HepG2 (cell line): ENCODE data around the gene VPS26B. TPM values are rescaled to one million over a fixed set of nuclear protein-coding genes. Genes with fewer than 3 reads are reported as not detected.

ENCODE experiments used
- ATAC-seq: fragments of 200-7000 bp; cut with Tn5 transposase; 3 replicates; pipeline ENCODE4 v1.9.1; 2020; ENCODE audit warnings: mild to moderate bottlenecking, moderate library complexity
- BruUV-seq: library from RNA; stranded (reverse); fragments of 400-500 nt; replicated peaks from 2 replicates; lab custom pipeline; 2021; lab: Mats Ljungman, UMichigan
- CTCF ChIA-PET: fragments of 300-600 bp; formaldehyde crosslinking; extraction: SDS; loops from one replicate; lab custom pipeline; 2021; ENCODE audit warnings: low total read pairs, inconsistent platforms, low intra/inter-chr PET ratio; lab: Yijun Ruan, JAX
- POLR2A ChIA-PET: fragments of 350-600 bp; sonication (Branson Sonifier 250); formaldehyde crosslinking; loops from one replicate; lab custom pipeline; 2020; ENCODE audit warnings: antibody characterized with exemption, inconsistent platforms; lab: Yijun Ruan, JAX
- DNase-seq: peaks from one replicate; pipeline ENCODE4 v3.0.0-alpha.2; 2015; ENCODE audit warnings: low spot score
- FAIRE-seq: peaks from 3 replicates; lab custom pipeline; 2011; peaks lifted over from hg19 to GRCh38; lab: Jason Lieb, UNC
- H2AFZ ChIP-seq: one replicate; pipeline ENCODE4 v1.6.1; 2011; ENCODE audit warnings: low read length, inconsistent platforms
- H3K27ac ChIP-seq: fragments of 300-600 bp; 3 replicates; pipeline ENCODE4 v1.8.0; 2011; ENCODE audit warnings: mixed run types, mild to moderate bottlenecking, mixed read lengths, low read length, inconsistent platforms; ENCODE audit not compliant: insufficient read depth; ENCODE audit errors: extremely low read length
- H3K27me3 ChIP-seq, 2 experiments: fragments of 200-600 bp in 1 of 2; 2 replicates in 1 of 2; 3 replicates in 1 of 2; pipeline versions ENCODE4 v1.6.0 to v1.8.0; 2011; ENCODE audit warnings: low read length in 2 of 2, mild to moderate bottlenecking in 2 of 2, moderate library complexity in 2 of 2, inconsistent platforms in 1 of 2; ENCODE audit not compliant: insufficient read depth in 2 of 2, control insufficient read depth in 1 of 2
- H3K36me3 ChIP-seq, 2 experiments: fragments of 200-600 bp in 1 of 2; replicated peaks in 1 of 2; 2 replicates in 1 of 2; 3 replicates in 1 of 2; pipeline versions ENCODE4 v1.5.1 to v1.8.0; 2011; ENCODE audit warnings: low read length in 2 of 2, inconsistent platforms in 1 of 2; ENCODE audit not compliant: insufficient read depth in 2 of 2, control insufficient read depth in 1 of 2
- H3K4me1 ChIP-seq: 2 replicates; pipeline ENCODE4 v1.5.1; 2012; ENCODE audit warnings: low read length, inconsistent platforms; ENCODE audit not compliant: insufficient read depth
- H3K4me2 ChIP-seq: 2 replicates; pipeline ENCODE4 v1.6.0; 2011; ENCODE audit warnings: low read depth, low read length, inconsistent platforms
- H3K4me3 ChIP-seq, 3 experiments: fragments of 200-600 bp in 1 of 3; sonication (generic), shearing (Covaris generic) in 1 of 3; replicated peaks in 1 of 3; 2 replicates each; pipeline ENCODE4 v1.5.1; 2011 to 2016; ENCODE audit warnings: low read length in 3 of 3, inconsistent platforms in 2 of 3, low read depth in 2 of 3, mild to moderate bottlenecking in 2 of 3, control low read depth in 1 of 3, mixed read lengths in 1 of 3; ENCODE audit not compliant: insufficient read depth in 1 of 3
- H3K79me2 ChIP-seq: one replicate; pipeline ENCODE4 v1.6.1; 2011; ENCODE audit warnings: low read length, inconsistent platforms; ENCODE audit not compliant: insufficient read depth
- H3K9ac ChIP-seq: 2 replicates; pipeline ENCODE4 v1.6.0; 2011; ENCODE audit warnings: mild to moderate bottlenecking, low read depth, low read length, inconsistent platforms; ENCODE audit not compliant: insufficient read depth
- H3K9me3 ChIP-seq: 2 replicates; pipeline ENCODE4 v1.5.1; 2012; ENCODE audit warnings: mild to moderate bottlenecking, low read length
- H4K20me1 ChIP-seq: 2 replicates; pipeline ENCODE4 v1.6.0; 2011; ENCODE audit warnings: inconsistent platforms, mild to moderate bottlenecking, low read length, moderate library complexity; ENCODE audit not compliant: insufficient read depth
- CHD4 ChIP-seq: fragments of 200-600 bp; sonication (generic); IDR thresholded peaks from 2 replicates; pipeline ENCODE4 v1.7.0; 2017; ENCODE audit warnings: mild to moderate bottlenecking, low read length, borderline replicate concordance
- ELF1 ChIP-seq: sonication (generic); formaldehyde crosslinking; IDR thresholded peaks from 2 replicates; pipeline ENCODE4 v1.4.0; 2020; ENCODE audit warnings: missing genetic modification reagents
- HMG20A ChIP-seq: IDR thresholded peaks from 2 replicates; pipeline ENCODE4 v1.6.1; 2016; ENCODE audit warnings: borderline replicate concordance
- HNF4G ChIP-seq, 2 experiments: sonication (generic) in 1 of 2; formaldehyde crosslinking in 1 of 2; IDR thresholded peaks; 2 replicates each; pipeline versions ENCODE4 v1.4.0 to v1.6.1; 2011 to 2020; ENCODE audit warnings: borderline replicate concordance in 2 of 2, low read depth in 2 of 2, mild to moderate bottlenecking in 2 of 2, low read length in 1 of 2, missing genetic modification reagents in 1 of 2, moderate library complexity in 1 of 2
- POLR2G ChIP-seq: fragments of 200-400 bp; formaldehyde crosslinking; IDR thresholded peaks from 2 replicates; pipeline ENCODE4 v1.6.1; 2018; ENCODE audit warnings: mild to moderate bottlenecking, low read depth, low read length, moderate library complexity
- SIX1 ChIP-seq: sonication (generic); formaldehyde crosslinking; IDR thresholded peaks from 2 replicates; pipeline ENCODE4 v1.4.0; 2020; ENCODE audit warnings: missing genetic modification reagents, borderline replicate concordance
- STAT5B ChIP-seq: sonication (generic); formaldehyde crosslinking; IDR thresholded peaks from 2 replicates; pipeline ENCODE4 v1.4.0; 2020; ENCODE audit warnings: missing genetic modification reagents
- ZNF30 ChIP-seq: sonication (generic); formaldehyde crosslinking; IDR thresholded peaks from 2 replicates; pipeline ENCODE4 v1.5.0; 2020; ENCODE audit warnings: mild to moderate bottlenecking, missing genetic modification reagents
- ZNF607 ChIP-seq: sonication (generic); formaldehyde crosslinking; IDR thresholded peaks from 2 replicates; pipeline ENCODE4 v1.5.1; 2020; ENCODE audit warnings: missing genetic modification reagents, mild to moderate bottlenecking, borderline replicate concordance
- WGBS: methylation state at CpG from one replicate; pipeline ENCODE4 v1.1.6; 2017; ENCODE audit warnings: low lambda C conversion rate; 5-methylcytosine and 5-hydroxymethylcytosine counted together
- in situ Hi-C: cut with HindIII; loops from 2 replicates; pipeline ENCODE4 v1.10.0; 2017; ENCODE audit warnings: low pct_unique_long_range_greater_than_20kb; ENCODE audit not compliant: extremely low pct_ligation_motif_present
- intact Hi-C: fragments of 100-400 bp; cut with micrococcal nuclease; formaldehyde crosslinking; loops from one replicate; pipeline ENCODE4 v1.10.0; 2022; ENCODE audit not compliant: unreplicated experiment
- polyA plus RNA-seq, 8 experiments: library from polyadenylated mRNA; depleted of rRNA in 3 of 8; stranded (reverse) in 7 of 8; unstranded in 1 of 8; fragments of >200 nt; fragmentation: Illumina TruSeq in 4 of 8; extraction: Trizol in 4 of 8; gene quantifications; 2 replicates each; pipeline versions ENCODE4 v1.2.1 to v1.2.3, GENCODE V29; 2011 to 2016; ENCODE audit warnings: low read depth in 4 of 8, missing spikeins in 1 of 8, mixed read lengths in 1 of 8; ENCODE audit not compliant: insufficient read depth in 1 of 8
- total RNA-seq, 5 experiments: library from RNA; depleted of rRNA; stranded (reverse); fragments of >200 nt; fragmentation: Illumina TruSeq; extraction: Trizol; gene quantifications; 2 replicates each; pipeline ENCODE4 v1.2.3, GENCODE V29; 2016; ENCODE audit warnings: low read depth in 1 of 5
- TF ChIP-seq, protein P1 (sequence below): sonication (generic); formaldehyde crosslinking; conservative IDR thresholded peaks from 2 replicates; pipeline ENCODE4 v1.4.0; 2020; ENCODE audit warnings: missing genetic modification reagents
- TF ChIP-seq, protein P2 (sequence below): sonication (generic); formaldehyde crosslinking; IDR thresholded peaks from 2 replicates; pipeline ENCODE4; 2020; ENCODE audit warnings: missing genetic modification reagents, mild to moderate bottlenecking, borderline replicate concordance
- TF ChIP-seq, protein P3 (sequence below): sonication (generic); formaldehyde crosslinking; IDR thresholded peaks from 2 replicates; pipeline ENCODE4 v1.5.1; 2020; ENCODE audit warnings: mild to moderate bottlenecking, missing genetic modification reagents
- TF ChIP-seq, protein P4 (sequence below): sonication (generic); formaldehyde crosslinking; IDR thresholded peaks from 2 replicates; pipeline ENCODE4 v1.5.0; 2020; ENCODE audit warnings: missing genetic modification reagents
- TF ChIP-seq, protein P5 (sequence below): sonication (generic); formaldehyde crosslinking; IDR thresholded peaks from 2 replicates; pipeline ENCODE4 v1.4.0; 2020; ENCODE audit warnings: mild to moderate bottlenecking, missing genetic modification reagents

VPS26B gene
- total and polyA plus RNA-seq, 2 of the 13 experiments (the other 11 are each of a cell fraction or from before 2014, with no cell fraction given) = 20.2 to 23.2 TPM

DNA sequence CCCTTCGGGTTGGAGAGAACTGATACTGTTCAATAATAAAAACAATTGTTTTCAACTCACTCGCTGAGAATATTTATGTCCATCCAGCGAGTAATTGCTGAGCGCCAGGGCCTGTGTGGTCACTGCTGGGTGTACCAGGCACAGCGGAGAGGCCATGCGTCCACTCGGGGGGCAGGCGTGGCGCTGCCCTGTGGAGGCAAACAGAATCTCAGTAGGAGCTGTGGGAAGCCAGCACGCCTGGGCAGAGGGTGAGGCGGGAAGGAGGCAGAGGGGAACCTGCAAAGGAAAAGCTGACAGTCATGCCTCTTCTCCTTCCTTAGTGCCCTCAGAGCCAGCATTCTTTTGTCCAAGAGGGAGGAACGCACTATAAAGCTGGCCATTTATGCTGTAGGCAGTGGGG is 63.1 kb downstream of the VPS26B start:
- no TSS peak for BruUV-seq
- TF ChIP-seq ZNF607 (CRISPR knock-in tag) (no peak), SIX1 (no peak), HNF4G (IDR thresholded peaks at IDR 0.05; ENCODE audit: borderline replicate concordance, low read depth, low read length) (no peak), HNF4G (CRISPR knock-in tag; IDR thresholded peaks at IDR 0.05; ENCODE audit: borderline replicate concordance, low read depth) (no peak), ELF1 (CRISPR knock-in tag) (no peak), POLR2G (no peak), CHD4 (no peak), HMG20A (no peak), ZNF30 (no peak), STAT5B (no peak)
- TF ChIP-seq, protein P1, sequence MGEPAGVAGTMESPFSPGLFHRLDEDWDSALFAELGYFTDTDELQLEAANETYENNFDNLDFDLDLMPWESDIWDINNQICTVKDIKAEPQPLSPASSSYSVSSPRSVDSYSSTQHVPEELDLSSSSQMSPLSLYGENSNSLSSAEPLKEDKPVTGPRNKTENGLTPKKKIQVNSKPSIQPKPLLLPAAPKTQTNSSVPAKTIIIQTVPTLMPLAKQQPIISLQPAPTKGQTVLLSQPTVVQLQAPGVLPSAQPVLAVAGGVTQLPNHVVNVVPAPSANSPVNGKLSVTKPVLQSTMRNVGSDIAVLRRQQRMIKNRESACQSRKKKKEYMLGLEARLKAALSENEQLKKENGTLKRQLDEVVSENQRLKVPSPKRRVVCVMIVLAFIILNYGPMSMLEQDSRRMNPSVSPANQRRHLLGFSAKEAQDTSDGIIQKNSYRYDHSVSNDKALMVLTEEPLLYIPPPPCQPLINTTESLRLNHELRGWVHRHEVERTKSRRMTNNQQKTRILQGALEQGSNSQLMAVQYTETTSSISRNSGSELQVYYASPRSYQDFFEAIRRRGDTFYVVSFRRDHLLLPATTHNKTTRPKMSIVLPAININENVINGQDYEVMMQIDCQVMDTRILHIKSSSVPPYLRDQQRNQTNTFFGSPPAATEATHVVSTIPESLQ (CRISPR knock-in tag) = no peak
- TF ChIP-seq, protein P2, sequence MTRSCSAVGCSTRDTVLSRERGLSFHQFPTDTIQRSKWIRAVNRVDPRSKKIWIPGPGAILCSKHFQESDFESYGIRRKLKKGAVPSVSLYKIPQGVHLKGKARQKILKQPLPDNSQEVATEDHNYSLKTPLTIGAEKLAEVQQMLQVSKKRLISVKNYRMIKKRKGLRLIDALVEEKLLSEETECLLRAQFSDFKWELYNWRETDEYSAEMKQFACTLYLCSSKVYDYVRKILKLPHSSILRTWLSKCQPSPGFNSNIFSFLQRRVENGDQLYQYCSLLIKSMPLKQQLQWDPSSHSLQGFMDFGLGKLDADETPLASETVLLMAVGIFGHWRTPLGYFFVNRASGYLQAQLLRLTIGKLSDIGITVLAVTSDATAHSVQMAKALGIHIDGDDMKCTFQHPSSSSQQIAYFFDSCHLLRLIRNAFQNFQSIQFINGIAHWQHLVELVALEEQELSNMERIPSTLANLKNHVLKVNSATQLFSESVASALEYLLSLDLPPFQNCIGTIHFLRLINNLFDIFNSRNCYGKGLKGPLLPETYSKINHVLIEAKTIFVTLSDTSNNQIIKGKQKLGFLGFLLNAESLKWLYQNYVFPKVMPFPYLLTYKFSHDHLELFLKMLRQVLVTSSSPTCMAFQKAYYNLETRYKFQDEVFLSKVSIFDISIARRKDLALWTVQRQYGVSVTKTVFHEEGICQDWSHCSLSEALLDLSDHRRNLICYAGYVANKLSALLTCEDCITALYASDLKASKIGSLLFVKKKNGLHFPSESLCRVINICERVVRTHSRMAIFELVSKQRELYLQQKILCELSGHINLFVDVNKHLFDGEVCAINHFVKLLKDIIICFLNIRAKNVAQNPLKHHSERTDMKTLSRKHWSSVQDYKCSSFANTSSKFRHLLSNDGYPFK (CRISPR knock-in tag) = no peak
- TF ChIP-seq, protein P3, sequence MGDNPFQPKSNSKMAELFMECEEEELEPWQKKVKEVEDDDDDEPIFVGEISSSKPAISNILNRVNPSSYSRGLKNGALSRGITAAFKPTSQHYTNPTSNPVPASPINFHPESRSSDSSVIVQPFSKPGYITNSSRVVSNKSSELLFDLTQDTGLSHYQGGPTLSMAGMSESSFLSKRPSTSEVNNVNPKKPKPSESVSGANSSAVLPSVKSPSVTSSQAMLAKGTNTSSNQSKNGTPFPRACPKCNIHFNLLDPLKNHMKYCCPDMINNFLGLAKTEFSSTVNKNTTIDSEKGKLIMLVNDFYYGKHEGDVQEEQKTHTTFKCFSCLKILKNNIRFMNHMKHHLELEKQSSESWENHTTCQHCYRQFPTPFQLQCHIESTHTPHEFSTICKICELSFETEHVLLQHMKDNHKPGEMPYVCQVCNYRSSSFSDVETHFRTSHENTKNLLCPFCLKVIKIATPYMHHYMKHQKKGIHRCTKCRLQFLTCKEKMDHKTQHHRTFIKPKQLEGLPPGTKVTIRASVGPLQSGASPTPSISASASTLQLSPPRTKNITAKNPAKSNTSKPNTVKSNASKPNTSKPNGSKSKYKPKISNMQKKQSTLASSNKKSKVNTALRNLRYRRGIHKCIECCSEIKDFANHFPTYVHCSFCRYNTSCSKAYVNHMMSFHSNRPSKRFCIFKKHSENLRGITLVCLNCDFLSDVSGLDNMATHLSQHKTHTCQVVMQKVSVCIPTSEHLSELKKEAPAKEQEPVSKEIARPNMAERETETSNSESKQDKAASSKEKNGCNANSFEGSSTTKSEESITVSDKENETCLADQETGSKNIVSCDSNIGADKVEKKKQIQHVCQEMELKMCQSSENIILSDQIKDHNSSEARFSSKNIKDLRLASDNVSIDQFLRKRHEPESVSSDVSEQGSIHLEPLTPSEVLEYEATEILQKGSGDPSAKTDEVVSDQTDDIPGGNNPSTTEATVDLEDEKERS = no peak
- TF ChIP-seq, protein P4, sequence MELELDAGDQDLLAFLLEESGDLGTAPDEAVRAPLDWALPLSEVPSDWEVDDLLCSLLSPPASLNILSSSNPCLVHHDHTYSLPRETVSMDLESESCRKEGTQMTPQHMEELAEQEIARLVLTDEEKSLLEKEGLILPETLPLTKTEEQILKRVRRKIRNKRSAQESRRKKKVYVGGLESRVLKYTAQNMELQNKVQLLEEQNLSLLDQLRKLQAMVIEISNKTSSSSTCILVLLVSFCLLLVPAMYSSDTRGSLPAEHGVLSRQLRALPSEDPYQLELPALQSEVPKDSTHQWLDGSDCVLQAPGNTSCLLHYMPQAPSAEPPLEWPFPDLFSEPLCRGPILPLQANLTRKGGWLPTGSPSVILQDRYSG (CRISPR knock-in tag) = no peak
- TF ChIP-seq, protein P5, sequence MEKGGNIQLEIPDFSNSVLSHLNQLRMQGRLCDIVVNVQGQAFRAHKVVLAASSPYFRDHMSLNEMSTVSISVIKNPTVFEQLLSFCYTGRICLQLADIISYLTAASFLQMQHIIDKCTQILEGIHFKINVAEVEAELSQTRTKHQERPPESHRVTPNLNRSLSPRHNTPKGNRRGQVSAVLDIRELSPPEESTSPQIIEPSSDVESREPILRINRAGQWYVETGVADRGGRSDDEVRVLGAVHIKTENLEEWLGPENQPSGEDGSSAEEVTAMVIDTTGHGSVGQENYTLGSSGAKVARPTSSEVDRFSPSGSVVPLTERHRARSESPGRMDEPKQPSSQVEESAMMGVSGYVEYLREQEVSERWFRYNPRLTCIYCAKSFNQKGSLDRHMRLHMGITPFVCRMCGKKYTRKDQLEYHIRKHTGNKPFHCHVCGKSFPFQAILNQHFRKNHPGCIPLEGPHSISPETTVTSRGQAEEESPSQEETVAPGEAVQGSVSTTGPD (CRISPR knock-in tag) = no peak

More for the DNA sequence above, 63.1 kb downstream of the VPS26B start:
- in situ Hi-C loops = no loop called here
- 60% methylated on average over 12 of the region's 12 CpGs for WGBS
- ChIA-PET CTCF (no interaction called here), POLR2A (no interaction called here)
- Histone ChIP-seq H3K9ac (no peak overlapping the region), H3K36me3 (no peaks in the 10 kb centered on the region), H3K9me3 (no peaks in the 10 kb centered on the region), H3K27ac (no peak overlapping the region), H3K4me2 (no peak overlapping the region), H4K20me1 (no peaks in the 10 kb centered on the region), H3K4me1 (no peaks in the 10 kb centered on the region), H3K79me2 (no peaks in the 10 kb centered on the region), H2AFZ (no peak overlapping the region), H3K4me3 (no peak overlapping the region), H3K27me3 (peaks cover 0 to 39% of the 10 kb centered on the region in 2 experiments; a peak in 4 of 5 replicates)
- intact Hi-C loops = no loop called here
- DNase-seq (no peak), ATAC-seq (no peak), FAIRE-seq (no peak)
